Measurements from ENCODE around the gene MCM3.
A peak's percentile ranks its signal among the peaks of the same experiment; 100 is the strongest.

Gene MCM3

GRCh38 chr6:52276130-52276529 is 8.4 kb downstream of the MCM3 start:
- TF ChIP-seq CTCF (IDR thresholded peaks at IDR 0.05; ENCODE audit: insufficient read depth, low read depth, low read length, missing control alignments): no peak
- no peak for DNase-seq (ENCODE audit: low read depth)
- H3K4me3 ChIP-seq (ENCODE audit: low read depth, low read length): no peak overlapping the region

- DNase-seq (ENCODE audit: low read depth): no peak
- TF ChIP-seq CTCF (IDR thresholded peaks at IDR 0.05; ENCODE audit: insufficient read depth, low read depth, low read length, missing control alignments): no peak
- H3K4me3 ChIP-seq (ENCODE audit: low read depth, low read length): no peak overlapping the region
Measured at GRCh38 chr6:52271852-52272460, 12.6 kb downstream of the MCM3 start.

GRCh38 chr6:52263709-52264540 is 20.6 kb downstream of the MCM3 start:
- DNase-seq (ENCODE audit: low read depth): peak; percentile 78
- peak; percentile 94 for TF ChIP-seq CTCF (IDR thresholded peaks at IDR 0.05; ENCODE audit: insufficient read depth, low read depth, low read length, missing control alignments)
- H3K4me3 ChIP-seq (ENCODE audit: low read depth, low read length): no peak overlapping the region

GRCh38 chr6:52262620-52263344 is 21.8 kb downstream of the MCM3 start:
- no peak for DNase-seq (ENCODE audit: low read depth)
- no peak for TF ChIP-seq CTCF (IDR thresholded peaks at IDR 0.05; ENCODE audit: insufficient read depth, low read depth, low read length, missing control alignments)
- no peak overlapping the region for H3K4me3 ChIP-seq (ENCODE audit: low read depth, low read length)

- no peak for DNase-seq (ENCODE audit: low read depth)
- H3K4me3 ChIP-seq (ENCODE audit: low read depth, low read length): no peak overlapping the region
- TF ChIP-seq CTCF (IDR thresholded peaks at IDR 0.05; ENCODE audit: insufficient read depth, low read depth, low read length, missing control alignments): no peak
Measured at GRCh38 chr6:52261229-52261628, 23.3 kb downstream of the MCM3 start.

- H3K4me3 ChIP-seq (ENCODE audit: low read depth, low read length): no peak overlapping the region
Measured at GRCh38 chr6:52260634-52261033, 23.9 kb downstream of the MCM3 start.

More at GRCh38 chr6:52260634-52261033, 23.9 kb downstream of the MCM3 start:
- TF ChIP-seq CTCF (IDR thresholded peaks at IDR 0.05; ENCODE audit: insufficient read depth, low read depth, low read length, missing control alignments): no peak
- DNase-seq (ENCODE audit: low read depth): no peak

All from GM12865 (cell line).